ENCODE data around the gene SUGCT.

The SUGCT gene

DNA sequence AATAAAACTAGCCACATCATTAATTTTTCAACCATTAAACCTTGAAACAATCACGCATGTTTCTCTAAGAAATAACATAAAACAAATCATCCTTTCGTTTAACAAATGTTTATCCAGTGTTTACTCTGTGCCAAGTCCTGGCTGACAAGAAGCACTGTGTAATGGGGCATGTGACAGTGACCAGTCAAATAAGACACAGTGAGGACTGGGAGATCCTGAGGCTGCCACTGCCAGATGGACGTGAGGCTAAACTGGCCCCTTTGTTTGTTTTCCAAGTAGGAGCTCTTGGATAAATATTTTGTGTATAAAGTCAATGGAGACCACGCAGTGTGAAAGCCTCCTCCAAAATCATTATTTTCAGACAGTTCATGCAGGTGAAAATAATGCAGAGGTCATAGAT, 626.2 kb downstream of the SUGCT start:
- Histone ChIP-seq H3K27me3 (replicated peaks; ENCODE audit: insufficient read depth, low read length) (no peaks in the 10 kb centered on the region), H3F3A (ENCODE audit: insufficient read depth, low read length) (no peaks in the 10 kb centered on the region), H3K9ac (ENCODE audit: low read length) (no peak overlapping the region), H4K20me1 (ENCODE audit: insufficient read depth, low read length) (no peaks in the 10 kb centered on the region), H3K36me3 (replicated peaks; ENCODE audit: insufficient read depth, low read length) (no peaks in the 10 kb centered on the region), H3K27ac (ENCODE audit: low read length) (no peak overlapping the region), H3K4me3 (ENCODE audit: low read length) (no peak overlapping the region), H3K79me2 (ENCODE audit: low read length) (no peaks in the 10 kb centered on the region), H3K9me3 (replicated peaks; ENCODE audit: insufficient read depth, low read length) (no peaks in the 10 kb centered on the region), H3K4me1 (ENCODE audit: low read length) (no peaks in the 10 kb centered on the region), H3K4me2 (ENCODE audit: low read depth, low read length) (no peak overlapping the region), H3K9me2 (replicated peaks; ENCODE audit: insufficient read depth, low read length) (no peaks in the 10 kb centered on the region), H2AFZ (ENCODE audit: low read length) (no peak overlapping the region)
- TF ChIP-seq EZH2 (optimal IDR thresholded peaks at IDR 0.05; ENCODE audit: low read depth, low read length), result no peak
- TF ChIP-seq EZH2phosphoT487 (IDR thresholded peaks at IDR 0.05; ENCODE audit: low read length), result no peak
- TF ChIP-seq, protein P1, sequence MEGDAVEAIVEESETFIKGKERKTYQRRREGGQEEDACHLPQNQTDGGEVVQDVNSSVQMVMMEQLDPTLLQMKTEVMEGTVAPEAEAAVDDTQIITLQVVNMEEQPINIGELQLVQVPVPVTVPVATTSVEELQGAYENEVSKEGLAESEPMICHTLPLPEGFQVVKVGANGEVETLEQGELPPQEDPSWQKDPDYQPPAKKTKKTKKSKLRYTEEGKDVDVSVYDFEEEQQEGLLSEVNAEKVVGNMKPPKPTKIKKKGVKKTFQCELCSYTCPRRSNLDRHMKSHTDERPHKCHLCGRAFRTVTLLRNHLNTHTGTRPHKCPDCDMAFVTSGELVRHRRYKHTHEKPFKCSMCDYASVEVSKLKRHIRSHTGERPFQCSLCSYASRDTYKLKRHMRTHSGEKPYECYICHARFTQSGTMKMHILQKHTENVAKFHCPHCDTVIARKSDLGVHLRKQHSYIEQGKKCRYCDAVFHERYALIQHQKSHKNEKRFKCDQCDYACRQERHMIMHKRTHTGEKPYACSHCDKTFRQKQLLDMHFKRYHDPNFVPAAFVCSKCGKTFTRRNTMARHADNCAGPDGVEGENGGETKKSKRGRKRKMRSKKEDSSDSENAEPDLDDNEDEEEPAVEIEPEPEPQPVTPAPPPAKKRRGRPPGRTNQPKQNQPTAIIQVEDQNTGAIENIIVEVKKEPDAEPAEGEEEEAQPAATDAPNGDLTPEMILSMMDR (IDR thresholded peaks at IDR 0.05; ENCODE audit: low read length), result no peak
- DNase-seq, result no peak

DNA sequence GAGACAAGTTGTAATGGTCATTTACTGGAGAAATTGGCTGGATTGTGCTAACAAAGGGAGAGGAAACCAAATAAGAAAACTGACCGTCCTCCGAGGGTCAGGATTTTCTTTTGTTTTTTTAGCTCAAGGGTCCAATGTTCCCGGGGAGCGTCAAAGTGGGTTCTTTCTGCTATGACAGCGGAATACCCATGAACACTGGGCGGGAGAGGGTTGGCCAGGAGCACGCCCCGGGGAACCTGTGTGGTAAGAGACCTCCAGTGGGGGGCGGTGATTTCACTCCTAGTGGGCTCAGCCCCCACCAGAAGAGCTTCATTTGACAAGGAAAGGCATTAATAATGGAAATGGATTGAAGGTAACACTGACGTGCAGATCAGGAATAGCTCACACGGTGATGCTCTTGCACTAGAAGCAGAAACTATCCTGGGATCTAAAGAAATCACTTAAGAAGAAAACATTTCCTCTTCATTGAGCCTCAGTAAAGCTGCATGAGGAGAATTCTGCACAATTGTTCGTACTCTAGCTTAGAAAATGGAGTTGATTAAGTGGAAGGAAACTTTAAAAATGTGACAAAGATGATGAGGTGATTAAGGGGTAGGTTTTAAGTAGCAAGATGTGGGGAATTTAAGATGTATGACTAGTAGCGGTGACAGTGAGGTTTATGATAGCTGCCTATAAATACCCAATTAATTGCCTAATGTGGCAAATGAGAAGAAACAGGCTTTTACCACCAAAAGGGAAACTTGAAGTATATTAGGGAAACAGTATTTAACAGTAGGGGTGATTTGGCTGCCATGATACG, 627.2 kb downstream of the SUGCT start:
- Histone ChIP-seq H3K9me3 (replicated peaks; ENCODE audit: insufficient read depth, low read length) (no peaks in the 10 kb centered on the region), H3K9me2 (replicated peaks; ENCODE audit: insufficient read depth, low read length) (no peaks in the 10 kb centered on the region), H3K9ac (ENCODE audit: low read length) (no peak overlapping the region), H3K4me2 (ENCODE audit: low read depth, low read length) (no peak overlapping the region), H3K36me3 (replicated peaks; ENCODE audit: insufficient read depth, low read length) (no peaks in the 10 kb centered on the region), H3K4me3 (ENCODE audit: low read length) (no peak overlapping the region), H3F3A (ENCODE audit: insufficient read depth, low read length) (no peaks in the 10 kb centered on the region), H2AFZ (ENCODE audit: low read length) (no peak overlapping the region), H3K4me1 (ENCODE audit: low read length) (no peaks in the 10 kb centered on the region), H3K27me3 (replicated peaks; ENCODE audit: insufficient read depth, low read length) (no peaks in the 10 kb centered on the region), H3K27ac (ENCODE audit: low read length) (no peak overlapping the region), H3K79me2 (ENCODE audit: low read length) (no peaks in the 10 kb centered on the region), H4K20me1 (ENCODE audit: insufficient read depth, low read length) (no peaks in the 10 kb centered on the region)
- no peak for DNase-seq
- TF ChIP-seq, protein P1 (IDR thresholded peaks at IDR 0.05; ENCODE audit: low read length), result no peak
- no peak for TF ChIP-seq EZH2 (optimal IDR thresholded peaks at IDR 0.05; ENCODE audit: low read depth, low read length)
- no peak for TF ChIP-seq EZH2phosphoT487 (IDR thresholded peaks at IDR 0.05; ENCODE audit: low read length)

DNA sequence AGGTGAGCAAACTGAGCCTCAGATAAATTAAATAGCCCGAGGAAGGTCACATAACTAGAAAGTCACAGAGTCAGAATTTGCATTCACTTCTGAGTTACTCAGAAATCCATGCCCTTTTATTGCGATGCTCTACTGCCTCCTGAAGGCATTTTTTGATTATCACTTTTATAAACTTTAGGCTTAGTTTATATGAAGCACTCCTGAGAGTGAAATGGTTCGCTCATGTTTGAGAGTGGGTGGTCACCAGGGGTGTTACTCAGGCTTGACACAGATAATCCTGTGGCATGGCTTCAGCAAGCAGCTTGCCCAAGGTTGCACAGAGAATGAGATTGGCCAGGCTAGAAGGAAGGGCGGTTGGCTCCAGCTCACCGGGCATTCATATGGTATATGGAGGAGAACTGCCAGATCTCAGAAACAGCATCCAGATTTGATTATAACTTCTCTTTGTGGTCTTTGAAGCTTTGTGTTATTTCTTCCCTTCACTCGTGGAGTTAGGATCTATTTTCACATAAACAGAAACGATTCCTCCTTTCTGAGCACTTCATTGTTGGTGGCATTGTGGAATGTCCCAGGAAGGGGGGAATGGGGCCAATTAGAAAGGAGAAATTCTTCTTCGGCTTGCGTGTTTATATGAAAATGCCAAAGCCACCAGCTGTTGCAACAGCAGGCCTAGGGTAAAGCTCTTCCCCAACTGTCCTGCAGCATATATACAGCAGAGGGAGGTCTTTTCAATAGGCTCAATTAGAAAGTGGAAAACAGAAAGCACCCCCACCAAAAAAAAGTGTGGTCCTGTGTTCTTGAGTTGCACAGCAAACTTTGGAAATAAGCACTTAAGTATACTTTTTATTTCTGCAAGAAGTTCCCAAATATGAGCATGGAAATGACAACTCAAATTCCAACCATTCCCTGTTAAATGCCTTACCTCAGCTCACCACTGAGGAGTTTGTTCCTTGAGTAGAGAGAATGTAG, 628.8 kb downstream of the SUGCT start:
- Histone ChIP-seq H3K4me1 (ENCODE audit: low read length) (no peaks in the 10 kb centered on the region), H3K9ac (ENCODE audit: low read length) (no peak overlapping the region), H3K36me3 (replicated peaks; ENCODE audit: insufficient read depth, low read length) (no peaks in the 10 kb centered on the region), H4K20me1 (ENCODE audit: insufficient read depth, low read length) (no peaks in the 10 kb centered on the region), H2AFZ (ENCODE audit: low read length) (no peak overlapping the region), H3F3A (ENCODE audit: insufficient read depth, low read length) (no peaks in the 10 kb centered on the region), H3K9me3 (replicated peaks; ENCODE audit: insufficient read depth, low read length) (no peaks in the 10 kb centered on the region), H3K79me2 (ENCODE audit: low read length) (no peaks in the 10 kb centered on the region), H3K4me3 (ENCODE audit: low read length) (no peak overlapping the region), H3K27me3 (replicated peaks; ENCODE audit: insufficient read depth, low read length) (no peaks in the 10 kb centered on the region), H3K9me2 (replicated peaks; ENCODE audit: insufficient read depth, low read length) (no peaks in the 10 kb centered on the region), H3K27ac (ENCODE audit: low read length) (no peak overlapping the region), H3K4me2 (ENCODE audit: low read depth, low read length) (no peak overlapping the region)
- TF ChIP-seq EZH2 (optimal IDR thresholded peaks at IDR 0.05; ENCODE audit: low read depth, low read length), result no peak
- TF ChIP-seq, protein P1 (IDR thresholded peaks at IDR 0.05; ENCODE audit: low read length), result 0 out of 2 replicates have a peak, but pooled peaks have one; percentile 6
- TF ChIP-seq EZH2phosphoT487 (IDR thresholded peaks at IDR 0.05; ENCODE audit: low read length), result no peak
- peak; percentile 12 for DNase-seq
